Body of pancreas (tissue), 4 donors: ENCODE data around the gene SSX2IP. TPM values are rescaled to one million over a fixed set of nuclear protein-coding genes. Genes with fewer than 3 reads are reported as not detected.

Experiments
- ATAC-seq: fragments of 150-250 bp; one replicate; pipeline ENCODE4 v1.9.1; 2016
- DNase-seq, 4 donors: peaks; one replicate each; pipeline ENCODE4 v3.0.0-alpha.2; 2019
- H3K27ac ChIP-seq, 4 donors: fragments of 200-600 bp; sonication (generic); 1 replicate in 3 of 4; 2 replicates in 1 of 4; pipeline versions ENCODE4 v1.5.1 to v1.6.1; 2016 to 2019; ENCODE audit warnings: mild to moderate bottlenecking in 1 of 4, mixed read lengths in 1 of 4, moderate library complexity in 1 of 4
- H3K27me3 ChIP-seq, 2 donors: fragments of 200-600 bp; sonication (generic); one replicate each; pipeline ENCODE4 v1.6.0; 2016; ENCODE audit warnings: mild to moderate bottlenecking in 1 of 2
- H3K36me3 ChIP-seq, 2 donors: fragments of 200-600 bp; sonication (generic); replicated peaks in 1 of 2; 2 replicates each; pipeline ENCODE4 v1.5.1; 2016; ENCODE audit warnings: low read depth in 2 of 2; ENCODE audit not compliant: insufficient read depth in 1 of 2
- H3K4me1 ChIP-seq: fragments of 200-600 bp; sonication (generic); one replicate; pipeline ENCODE4 v1.6.0; 2016
- H3K4me3 ChIP-seq, 2 donors: fragments of 200-600 bp; sonication (generic); 1 replicate in 1 of 2; 2 replicates in 1 of 2; pipeline ENCODE4 v1.5.1; 2016 to 2019
- H3K9me3 ChIP-seq, 3 donors: fragments of 200-600 bp; sonication (generic); 1 replicate in 2 of 3; 2 replicates in 1 of 3; pipeline ENCODE4 v1.5.1; 2016
- POLR2A ChIP-seq, 3 donors: fragments of 450-650 bp; IDR thresholded peaks; one replicate each; pipeline ENCODE4 v1.6.1; 2016; ENCODE audit warnings: antibody characterized with exemption in 3 of 3, mild to moderate bottlenecking in 2 of 3
- WGBS, 2 donors: methylation state at CpG; one replicate each; pipeline ENCODE4 v1.1.5; 2017; 5-methylcytosine and 5-hydroxymethylcytosine counted together
- intact Hi-C: fragments of 100-400 bp; cut with DNase I; formaldehyde crosslinking; loops from one replicate; pipeline ENCODE4 v1.15.1; 2023
- total RNA-seq, 2 donors: library from RNA; depleted of rRNA; stranded (reverse); fragments of >200 nt; gene quantifications; one replicate each; pipeline ENCODE4 v1.1.0, GENCODE V29; 2016
- TF ChIP-seq, protein P1 (sequence below), 7 experiments: fragments of 450-650 bp in 4 of 7; fragments of 200-600 bp in 3 of 7; sonication (generic) in 3 of 7; IDR thresholded peaks; one replicate each; pipeline ENCODE4 v1.5.1; 2016 to 2019; ENCODE audit warnings: antibody characterized with exemption in 7 of 7

The SSX2IP gene
- total RNA-seq, 2 donors from 2014 or later: 4.6 to 6.0 TPM

DNA sequence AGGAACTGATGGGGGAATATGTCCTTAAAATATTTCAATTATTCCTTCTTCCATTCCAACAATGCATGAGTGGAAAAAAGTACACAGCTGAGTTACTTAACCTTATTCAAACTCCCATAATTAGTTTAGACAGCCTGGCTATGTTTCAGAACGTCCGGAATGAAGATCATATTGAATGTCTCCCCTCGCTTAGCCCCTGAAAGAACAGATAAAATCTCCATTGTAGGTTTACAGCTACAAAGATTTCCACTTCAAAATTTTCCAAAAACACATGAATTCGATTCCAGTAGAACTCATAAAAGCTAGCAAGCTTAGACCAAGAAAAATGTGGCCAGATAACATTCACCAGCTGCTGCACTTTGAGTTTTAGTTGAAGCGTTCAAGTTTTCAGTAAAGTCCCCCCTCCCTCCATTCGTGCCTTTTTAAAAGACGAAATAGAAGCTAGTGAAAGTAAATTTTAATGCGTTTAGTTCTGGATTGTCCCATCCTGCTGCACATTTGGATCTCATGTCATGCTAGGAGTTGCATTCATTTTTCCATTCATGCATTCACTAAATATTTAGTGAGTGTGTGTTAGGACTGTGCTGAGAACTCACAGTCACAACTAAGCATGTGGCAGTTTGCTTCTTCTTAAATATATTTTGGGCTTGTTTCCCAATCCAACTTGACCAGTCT lies 29.4 kb upstream of the SSX2IP start:
- ATAC-seq: peak; percentile 53
- intact Hi-C loops: no loop called here
- H3K9me3 ChIP-seq: no peaks in the 10 kb centered on the region
- H3K27me3 ChIP-seq: no peaks in the 10 kb centered on the region
- H3K4me3 ChIP-seq: no peak overlapping the region
- peaks cover 20% of the 10 kb centered on the region for H3K4me1 ChIP-seq
- H3K36me3 ChIP-seq: no peaks in the 10 kb centered on the region
- DNase-seq: no peak
- peak overlapping the region; percentile 4 to 74 (median 52) for H3K27ac ChIP-seq
- no peak for TF ChIP-seq POLR2A (IDR thresholded peaks at IDR 0.05)
- WGBS, 2 donors: 26 to 29% methylated on average over 8 of the region's 8 CpGs

DNA sequence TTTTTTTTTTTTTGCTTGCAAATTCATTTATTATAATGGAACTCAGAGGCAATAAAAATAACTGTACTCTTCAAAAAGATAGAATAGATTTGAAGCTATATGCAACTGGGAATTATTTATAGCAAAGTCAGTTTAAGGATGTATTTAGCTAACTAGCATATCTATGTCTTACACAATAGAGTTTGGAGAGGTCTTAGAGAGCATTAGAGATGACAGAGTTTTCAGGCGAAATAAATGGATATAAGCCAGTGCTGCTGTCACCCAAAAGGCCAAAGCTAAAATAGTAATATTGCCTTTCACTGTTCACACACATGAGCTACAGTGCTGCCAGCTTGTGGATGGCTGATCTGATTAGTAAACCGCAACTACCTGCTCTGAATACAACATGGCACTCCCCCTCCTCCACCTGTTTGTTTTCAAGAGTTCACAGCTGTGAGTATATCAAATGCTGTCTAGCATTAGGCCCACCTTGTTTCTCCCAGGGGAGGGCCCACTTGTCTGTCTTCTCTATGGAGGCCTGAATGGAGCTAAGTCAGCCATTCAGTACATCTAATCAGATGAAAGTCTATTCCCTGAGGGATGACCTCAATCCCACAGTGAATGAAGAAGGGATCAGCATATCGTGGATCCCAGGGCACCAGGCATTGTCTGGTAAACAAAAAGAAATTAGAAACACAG lies 25.2 kb upstream of the SSX2IP start:
- Histone ChIP-seq H3K27me3 (no peaks in the 10 kb centered on the region), H3K4me3 (no peak overlapping the region), H3K27ac (no peak overlapping the region), H3K36me3 (no peaks in the 10 kb centered on the region), H3K4me1 (peaks cover 13% of the 10 kb centered on the region), H3K9me3 (no peaks in the 10 kb centered on the region)
- DNase-seq (no peak), ATAC-seq (no peak)
- intact Hi-C loops: no loop called here
- TF ChIP-seq, protein P1, sequence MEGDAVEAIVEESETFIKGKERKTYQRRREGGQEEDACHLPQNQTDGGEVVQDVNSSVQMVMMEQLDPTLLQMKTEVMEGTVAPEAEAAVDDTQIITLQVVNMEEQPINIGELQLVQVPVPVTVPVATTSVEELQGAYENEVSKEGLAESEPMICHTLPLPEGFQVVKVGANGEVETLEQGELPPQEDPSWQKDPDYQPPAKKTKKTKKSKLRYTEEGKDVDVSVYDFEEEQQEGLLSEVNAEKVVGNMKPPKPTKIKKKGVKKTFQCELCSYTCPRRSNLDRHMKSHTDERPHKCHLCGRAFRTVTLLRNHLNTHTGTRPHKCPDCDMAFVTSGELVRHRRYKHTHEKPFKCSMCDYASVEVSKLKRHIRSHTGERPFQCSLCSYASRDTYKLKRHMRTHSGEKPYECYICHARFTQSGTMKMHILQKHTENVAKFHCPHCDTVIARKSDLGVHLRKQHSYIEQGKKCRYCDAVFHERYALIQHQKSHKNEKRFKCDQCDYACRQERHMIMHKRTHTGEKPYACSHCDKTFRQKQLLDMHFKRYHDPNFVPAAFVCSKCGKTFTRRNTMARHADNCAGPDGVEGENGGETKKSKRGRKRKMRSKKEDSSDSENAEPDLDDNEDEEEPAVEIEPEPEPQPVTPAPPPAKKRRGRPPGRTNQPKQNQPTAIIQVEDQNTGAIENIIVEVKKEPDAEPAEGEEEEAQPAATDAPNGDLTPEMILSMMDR (IDR thresholded peaks at IDR 0.05): no peak
- no peak for TF ChIP-seq POLR2A (IDR thresholded peaks at IDR 0.05)
- 80 to 93% methylated on average over 3 of the region's 3 CpGs for WGBS, 2 donors

DNA sequence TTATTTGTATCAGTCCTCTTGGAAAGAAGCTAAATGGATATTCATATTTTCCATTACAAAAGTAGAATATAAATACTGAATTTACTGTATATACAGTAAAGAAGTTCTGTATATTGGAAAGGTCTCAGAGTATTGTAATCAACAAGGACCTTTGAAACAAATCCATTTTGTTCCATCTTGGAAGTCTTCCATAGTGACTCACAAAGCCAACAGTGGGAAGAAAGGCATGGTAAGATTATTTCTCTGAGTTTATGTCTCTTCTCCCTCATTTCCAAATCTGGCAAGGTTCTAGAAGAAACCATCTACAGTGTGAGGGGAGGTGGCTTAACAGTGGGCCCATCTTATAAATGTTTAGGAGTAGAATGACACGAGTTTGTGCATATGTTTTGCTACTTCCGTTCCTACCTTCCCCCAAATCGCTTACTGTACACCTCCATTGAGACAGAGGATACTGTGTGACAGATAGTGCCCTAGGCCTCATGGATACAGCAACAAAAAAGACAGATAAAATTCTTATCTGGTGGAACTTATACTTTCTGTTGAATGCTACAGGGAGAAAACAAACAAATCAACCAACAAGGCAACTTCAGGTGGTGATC lies 22.1 kb upstream of the SSX2IP start:
- ATAC-seq (no peak), DNase-seq (no peak)
- no peak for TF ChIP-seq POLR2A (IDR thresholded peaks at IDR 0.05)
- TF ChIP-seq, protein P1 (IDR thresholded peaks at IDR 0.05): no peak
- Histone ChIP-seq H3K4me1 (no peaks in the 10 kb centered on the region), H3K36me3 (no peaks in the 10 kb centered on the region), H3K4me3 (no peak overlapping the region), H3K27me3 (no peaks in the 10 kb centered on the region), H3K27ac (no peak overlapping the region), H3K9me3 (no peaks in the 10 kb centered on the region)
- 92 to 96% methylated on average over 3 of the region's 3 CpGs for WGBS, 2 donors
- intact Hi-C loops: no loop called here

DNA sequence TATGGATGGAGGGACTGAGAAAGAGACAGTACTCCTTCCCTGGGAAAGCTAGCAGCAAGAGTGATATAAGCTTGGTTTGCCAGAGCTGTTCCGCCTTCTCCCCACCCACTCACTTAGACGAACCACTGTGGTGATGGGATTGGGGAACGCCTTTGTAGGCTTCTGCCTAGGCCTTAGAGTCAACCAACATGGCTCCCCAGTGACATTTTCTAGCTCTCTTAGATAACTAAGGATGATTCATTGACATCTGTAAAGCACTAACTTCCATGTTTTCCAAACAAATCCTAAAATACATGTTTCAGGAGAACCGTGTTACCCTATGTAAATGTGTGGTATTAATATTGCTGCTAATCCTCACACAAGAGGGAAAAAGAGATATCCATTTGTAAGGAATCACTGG lies 21.6 kb upstream of the SSX2IP start:
- Histone ChIP-seq H3K36me3 (no peaks in the 10 kb centered on the region), H3K4me3 (no peak overlapping the region), H3K9me3 (no peaks in the 10 kb centered on the region), H3K4me1 (no peaks in the 10 kb centered on the region), H3K27me3 (no peaks in the 10 kb centered on the region), H3K27ac (no peak overlapping the region)
- no peak for DNase-seq
- TF ChIP-seq, protein P1 (IDR thresholded peaks at IDR 0.05): no peak
- TF ChIP-seq POLR2A (IDR thresholded peaks at IDR 0.05): no peak
- intact Hi-C loops: no loop called here
- ATAC-seq: no peak
- WGBS, 2 donors: 86 to 91% methylated on average over 4 of the region's 4 CpGs

DNA sequence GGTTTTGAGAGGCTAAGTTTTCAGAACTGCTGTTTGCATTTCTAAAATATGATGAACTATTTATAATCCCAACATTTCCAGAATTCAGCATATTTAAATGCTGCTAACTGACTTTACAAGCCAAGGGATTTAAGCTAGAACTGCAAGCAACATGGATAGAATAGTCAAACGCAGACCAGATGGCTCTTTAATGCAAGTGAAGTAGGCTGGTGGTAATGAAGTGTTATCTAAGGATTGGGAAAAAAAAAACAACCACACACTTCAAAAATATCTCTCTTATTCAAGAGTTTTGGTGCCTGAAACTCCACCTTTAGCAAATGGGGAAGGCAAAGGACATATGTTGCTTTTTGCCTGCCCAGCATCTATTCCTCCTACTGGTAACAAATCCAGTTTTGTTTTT lies 20.9 kb upstream of the SSX2IP start:
- Histone ChIP-seq H3K27me3 (no peaks in the 10 kb centered on the region), H3K4me3 (no peak overlapping the region), H3K36me3 (no peaks in the 10 kb centered on the region), H3K9me3 (no peaks in the 10 kb centered on the region), H3K4me1 (no peaks in the 10 kb centered on the region), H3K27ac (no peak overlapping the region)
- DNase-seq (no peak), ATAC-seq (no peak)
- WGBS, 2 donors: 79 to 85% methylated on average over 1 of the region's 1 CpG
- intact Hi-C loops: no loop called here
- no peak for TF ChIP-seq POLR2A (IDR thresholded peaks at IDR 0.05)
- TF ChIP-seq, protein P1 (IDR thresholded peaks at IDR 0.05): no peak
